SK-N-DZ (cell line): Measurements from ENCODE around the gene KRT40. TPM values are rescaled to one million over a fixed set of nuclear protein-coding genes. Genes with fewer than 3 reads are reported as not detected.
"Not testable (repeated sequence)": the region's sequence is repeated elsewhere in the genome, so short reads cannot be mapped to it uniquely, and the experiment has no call there.

Experiments
- DNase-seq: peaks from one replicate; pipeline ENCODE4 v3.0.0-alpha.2; 2015; ENCODE audit warnings: low spot score
- polyA plus RNA-seq, 2 experiments: library from polyadenylated mRNA; depleted of rRNA; stranded (reverse); fragments of >200 nt; gene quantifications; 2 replicates each; pipeline ENCODE4 v1.2.3, GENCODE V29; 2014

Gene KRT40
- polyA plus RNA-seq (2014; cell fraction: cytosol; rRNA removed): 0.67 and 3.9 TPM in 2 replicates
- 1.2 and 1.7 TPM in 2 replicates for polyA plus RNA-seq (2014; cell fraction: nucleus; rRNA removed)

DNA sequence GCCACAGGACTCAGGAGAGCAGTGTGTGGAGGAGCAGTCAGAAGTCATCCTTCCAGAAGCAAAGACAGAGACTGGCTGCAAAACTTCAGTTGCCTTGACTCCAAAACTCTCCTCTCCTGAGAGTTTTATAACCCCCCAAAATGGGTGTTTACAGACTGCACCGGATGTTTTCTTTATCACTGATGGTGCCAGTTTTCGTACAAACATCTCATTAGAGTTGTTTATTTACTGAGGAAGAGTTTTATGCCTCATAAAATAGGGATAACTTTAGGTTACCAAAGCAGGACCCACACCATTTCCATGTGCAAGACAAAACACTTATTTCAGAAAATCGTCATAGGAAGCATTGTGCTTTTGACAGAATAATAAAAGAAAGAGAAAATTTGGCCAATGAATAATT lies at the start of gene KRT40:
TSS of gene KRT40 (minus strand) at position 101 of the 400 bp plus-strand sequence. CDS start at position 48, 53 bp downstream.
- no peak for DNase-seq

- no peak for DNase-seq
Measured at GRCh38 chr17:41029633-41030245, 45.6 kb upstream of the KRT40 start, which contains the start of gene KRTAP1-4. Gene KRTAP1-4 (minus strand): TSS chr17:41030195. CDS start chr17:41030078, 117 bp downstream.

DNA sequence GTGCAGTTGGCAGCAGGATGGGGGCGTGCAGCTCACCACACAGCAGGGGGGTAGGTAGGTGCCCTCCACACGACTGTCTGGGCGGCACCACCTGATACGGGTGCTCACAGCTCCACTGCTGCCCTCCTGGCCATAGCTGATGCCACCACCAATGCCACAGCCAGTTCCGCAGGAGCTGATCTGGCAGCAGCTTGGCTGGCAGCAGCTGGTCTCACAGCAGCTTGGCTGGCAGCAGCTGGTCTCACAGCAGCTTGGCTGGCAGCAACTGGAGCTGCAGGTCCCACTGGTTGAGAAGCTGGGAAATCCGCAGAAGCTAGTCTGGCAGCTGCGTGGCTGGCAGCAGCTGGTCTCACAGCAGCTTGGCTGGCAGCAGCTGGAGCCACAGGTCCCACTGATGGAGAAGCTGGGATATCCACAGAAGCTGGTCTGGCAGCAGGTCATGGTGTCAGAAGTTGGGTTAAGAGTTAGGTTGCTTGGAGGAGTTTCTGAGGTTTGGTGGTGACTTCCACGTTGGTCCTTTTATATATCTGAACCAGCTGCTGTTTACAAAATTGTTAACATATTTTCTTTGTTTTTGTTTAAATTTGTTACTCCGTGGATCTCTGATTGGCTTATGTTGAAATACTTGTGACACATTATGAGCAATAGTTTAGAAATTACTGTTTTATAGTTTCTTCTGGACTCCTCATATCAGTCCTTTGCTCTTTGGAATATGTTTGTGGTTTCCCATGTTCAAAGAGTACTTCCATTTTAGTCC lies 42.8 kb upstream of the KRT40 start, which contains the start of gene KRTAP1-5:
TSS of gene KRTAP1-5 (minus strand) at position 494 of the 757 bp plus-strand sequence. CDS start at position 441, 53 bp downstream.
- DNase-seq: no peak

DNA sequence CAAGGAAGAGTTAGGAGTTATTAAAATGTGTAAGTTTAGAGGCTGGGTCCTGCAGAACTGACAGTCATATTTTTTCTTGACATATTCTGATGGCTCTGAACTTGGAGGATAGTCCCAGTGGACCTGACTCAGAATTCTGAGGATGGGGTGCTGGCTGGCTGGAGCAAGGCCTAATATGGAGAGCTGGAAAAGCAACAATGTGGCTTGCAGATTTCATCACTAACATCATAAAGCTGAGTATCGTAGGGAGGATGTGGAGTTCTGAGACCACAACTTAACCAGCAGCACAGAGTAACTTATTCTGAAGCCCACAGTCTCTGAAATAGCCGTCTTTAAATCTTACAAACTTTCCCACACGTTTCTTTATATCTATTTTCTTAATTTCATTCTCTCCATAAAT lies 40.6 kb upstream of the KRT40 start:
- no peak for DNase-seq

DNA sequence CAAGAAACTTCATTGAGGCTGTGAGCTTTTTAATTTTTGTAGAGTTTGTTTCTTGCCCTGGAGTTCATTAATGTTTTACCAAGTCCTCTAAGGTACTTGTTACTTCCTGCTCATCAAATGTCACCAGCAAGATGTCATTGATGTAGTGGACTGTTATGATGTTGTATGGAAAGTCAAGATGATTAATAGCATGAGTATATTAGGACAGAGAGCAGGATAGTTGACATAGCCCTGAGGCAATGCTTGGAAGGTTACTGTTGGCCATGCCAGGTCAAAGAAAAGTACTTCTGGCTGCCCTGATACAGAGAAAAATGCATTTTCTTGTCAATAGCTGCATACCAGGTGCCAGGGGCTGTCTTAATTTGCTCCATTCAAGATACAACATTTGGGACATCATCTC lies 36.2 kb upstream of the KRT40 start:
- no peak for DNase-seq

DNA sequence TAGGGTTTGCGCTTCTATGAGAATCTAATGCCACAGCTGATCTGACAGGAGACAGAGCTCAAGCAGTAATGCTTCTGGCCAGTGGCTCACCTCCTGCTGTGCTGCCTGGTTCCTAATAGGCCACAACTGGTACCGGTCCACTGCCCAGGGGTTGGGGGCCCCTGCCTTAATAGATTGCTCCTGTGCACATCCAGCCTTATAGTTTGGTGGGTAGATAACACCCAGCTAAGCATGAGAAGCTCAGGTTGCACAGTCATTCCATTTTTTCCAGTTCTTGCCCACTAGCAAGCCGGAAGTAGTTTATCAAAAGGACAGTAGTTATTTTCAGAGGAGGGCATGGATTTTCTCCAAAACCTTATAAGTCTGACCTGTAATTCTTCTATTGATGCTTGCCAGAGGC lies 35.3 kb upstream of the KRT40 start:
- DNase-seq: no peak

DNA sequence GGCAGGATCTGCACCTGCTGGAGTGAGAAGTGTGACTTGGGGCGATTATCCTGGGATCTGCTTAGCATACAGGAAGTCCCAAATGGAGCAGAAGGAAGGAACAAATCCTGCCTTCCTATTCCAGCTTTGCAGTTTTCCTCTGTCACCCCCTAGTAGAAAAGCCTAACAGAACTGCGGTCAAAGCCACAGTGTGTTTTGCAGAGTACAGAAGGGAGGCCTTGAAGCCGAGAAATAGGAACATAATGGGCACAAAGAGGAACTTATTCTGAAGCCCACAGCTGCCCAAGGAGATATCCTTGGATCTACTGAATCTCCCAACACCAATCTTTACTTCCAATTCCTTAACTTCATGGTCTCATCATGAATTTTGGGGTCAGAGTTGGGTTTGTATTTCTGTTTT lies 34.4 kb upstream of the KRT40 start:
- DNase-seq: no peak

DNA sequence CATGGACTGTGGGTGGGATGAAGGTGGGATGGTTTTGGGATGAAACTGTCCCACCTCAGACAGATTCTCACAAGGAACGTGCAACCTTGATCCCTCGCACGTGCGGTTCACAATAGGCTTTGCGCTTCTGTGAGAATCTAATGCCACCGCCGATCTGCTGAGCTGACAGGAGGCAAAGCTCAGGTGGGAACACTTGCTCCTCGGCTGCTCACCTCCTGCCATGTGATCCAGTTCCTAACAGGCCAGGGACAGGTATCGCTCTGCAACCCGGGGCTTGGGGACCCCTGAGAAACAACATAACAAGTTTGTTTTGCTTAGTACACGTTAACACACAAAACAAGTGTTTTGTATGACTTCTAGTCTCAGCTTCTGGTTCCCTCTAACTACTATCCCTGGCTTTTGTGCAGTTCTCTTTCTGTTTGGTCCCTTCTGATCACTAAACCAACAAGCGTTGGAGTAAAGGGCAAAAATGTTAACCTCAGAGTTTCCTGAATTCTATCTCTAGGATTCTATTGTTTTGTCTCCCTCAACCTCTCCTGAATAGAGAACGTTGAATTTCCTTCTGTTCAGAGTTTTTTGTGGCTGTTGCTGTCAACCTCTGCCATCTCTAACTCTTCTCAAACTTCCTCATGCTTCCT lies 32.6 kb upstream of the KRT40 start:
- DNase-seq: no peak

DNA sequence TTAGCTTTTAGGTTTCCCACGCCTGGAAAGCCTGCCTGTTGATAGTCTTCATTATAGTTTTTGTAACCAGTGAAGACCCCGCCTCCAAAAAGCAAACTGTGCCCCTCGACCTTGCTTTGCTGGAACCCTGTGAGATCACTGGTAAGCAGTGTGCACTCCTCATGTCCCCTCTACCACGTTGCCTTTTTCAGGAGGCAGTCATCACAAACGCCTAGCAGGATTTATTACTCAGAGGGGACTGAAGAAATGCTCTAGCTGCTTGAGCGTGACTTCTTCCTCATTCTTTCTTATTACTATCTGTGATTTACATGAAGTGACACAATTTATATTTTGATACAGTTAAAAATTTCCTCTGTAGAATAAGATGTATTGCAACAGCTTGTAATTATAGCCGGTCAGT lies 31.3 kb upstream of the KRT40 start:
- no peak for DNase-seq

DNA sequence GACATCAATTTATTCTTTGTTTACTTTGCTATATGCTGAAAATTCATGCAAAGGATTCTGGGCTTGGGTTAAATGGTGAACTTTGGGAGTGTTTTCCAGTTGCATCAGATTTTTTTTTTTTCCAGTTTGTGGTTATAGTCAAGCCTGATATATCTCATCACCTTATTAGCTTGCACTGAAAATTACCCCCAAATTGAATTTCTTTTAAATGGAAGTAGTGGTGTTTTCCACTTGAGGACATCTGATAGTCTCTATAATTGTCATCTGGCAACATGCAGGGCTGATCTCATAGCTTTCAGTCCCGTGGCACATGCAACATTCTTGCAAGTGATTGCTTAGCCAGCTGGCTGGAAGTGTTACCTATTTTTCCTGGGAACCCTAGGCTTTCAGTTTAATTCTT lies 29.5 kb upstream of the KRT40 start:
- DNase-seq: peak; percentile 35

DNA sequence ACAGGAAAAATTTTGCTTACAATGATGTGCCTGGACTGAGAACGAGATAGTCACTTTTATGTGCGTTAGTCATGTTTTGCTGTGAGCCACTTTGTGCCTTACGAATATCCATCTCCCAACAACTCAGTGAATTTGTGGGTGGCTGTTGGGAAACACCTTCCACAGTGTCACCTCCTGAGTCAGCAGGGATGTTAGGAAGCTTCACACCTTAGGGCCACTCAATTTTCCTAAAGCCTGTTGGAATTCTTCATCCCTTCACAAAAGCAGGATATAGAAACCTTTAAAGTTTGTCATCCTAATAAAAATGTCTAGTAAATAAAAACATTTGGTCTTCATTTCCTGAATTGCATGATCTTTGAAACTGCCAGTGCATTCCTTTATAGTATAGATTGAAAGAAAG lies 29.1 kb upstream of the KRT40 start:
- DNase-seq: no peak

DNA sequence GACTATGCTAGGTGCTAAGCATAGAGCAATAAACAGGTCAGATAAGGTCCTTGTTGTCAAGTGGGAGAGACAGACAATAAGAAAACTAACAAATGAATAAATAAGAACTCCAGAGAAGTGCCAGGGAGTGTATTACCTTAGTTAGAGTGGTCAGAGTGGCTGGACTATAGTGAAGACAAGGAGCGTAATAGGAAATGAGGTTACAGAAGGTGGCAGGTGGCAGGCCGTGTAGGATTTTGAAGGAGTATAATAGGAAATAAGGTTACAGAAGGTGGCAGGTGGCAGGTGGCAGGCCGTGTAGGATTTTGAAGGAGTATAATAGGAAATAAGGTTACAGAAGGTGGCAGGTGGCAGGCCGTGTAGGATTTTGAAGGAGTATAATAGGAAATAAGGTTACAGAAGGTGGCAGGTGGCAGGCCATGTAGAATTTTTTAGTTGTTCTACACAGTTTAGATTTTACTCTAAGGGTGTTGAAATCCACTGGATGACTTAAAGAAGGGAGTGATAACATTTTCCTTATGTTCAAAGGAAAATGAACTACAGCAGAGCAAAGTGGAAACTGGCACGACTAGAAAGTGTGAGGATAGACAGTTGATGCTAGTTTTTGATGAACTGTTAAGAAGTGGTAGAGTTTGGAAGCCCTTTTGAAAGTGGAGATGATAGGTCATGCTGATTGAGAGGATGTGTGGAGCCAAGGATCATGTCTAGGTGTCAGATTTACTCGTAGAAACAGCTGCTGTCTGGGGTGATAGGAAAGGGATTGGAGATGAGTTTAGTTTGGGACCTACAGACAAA lies 28.4 kb upstream of the KRT40 start:
- no peak for DNase-seq

DNA sequence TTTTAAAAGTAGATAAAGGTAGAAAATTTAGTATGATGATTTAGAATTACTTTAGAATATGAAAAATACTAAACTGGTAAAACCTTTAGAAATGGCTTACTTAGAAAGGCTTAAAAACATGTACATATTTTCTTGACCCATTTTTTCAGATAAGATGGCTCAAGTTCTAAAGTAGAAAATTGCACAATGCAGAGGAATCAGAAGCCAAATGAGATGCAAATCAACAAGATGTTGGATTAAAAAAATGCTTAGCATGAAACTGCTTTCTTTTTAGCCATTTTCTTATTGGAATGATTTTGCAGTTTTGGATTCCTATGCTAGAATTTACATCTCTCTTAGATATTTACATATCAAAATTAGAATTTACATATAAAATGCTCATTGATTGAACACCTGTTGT lies 26.3 kb upstream of the KRT40 start:
- DNase-seq: no peak

- DNase-seq: no peak
Measured at GRCh38 chr17:41009936-41010335, 25.8 kb upstream of the KRT40 start.

- DNase-seq: no peak
Measured at GRCh38 chr17:41009301-41009760, 25.2 kb upstream of the KRT40 start.

- DNase-seq: no peak
Measured at GRCh38 chr17:41008811-41009210, 24.7 kb upstream of the KRT40 start, which contains the start of gene KRTAP3-1. Gene KRTAP3-1 (minus strand): TSS chr17:41009128. CDS start chr17:41009074, 54 bp downstream.

DNA sequence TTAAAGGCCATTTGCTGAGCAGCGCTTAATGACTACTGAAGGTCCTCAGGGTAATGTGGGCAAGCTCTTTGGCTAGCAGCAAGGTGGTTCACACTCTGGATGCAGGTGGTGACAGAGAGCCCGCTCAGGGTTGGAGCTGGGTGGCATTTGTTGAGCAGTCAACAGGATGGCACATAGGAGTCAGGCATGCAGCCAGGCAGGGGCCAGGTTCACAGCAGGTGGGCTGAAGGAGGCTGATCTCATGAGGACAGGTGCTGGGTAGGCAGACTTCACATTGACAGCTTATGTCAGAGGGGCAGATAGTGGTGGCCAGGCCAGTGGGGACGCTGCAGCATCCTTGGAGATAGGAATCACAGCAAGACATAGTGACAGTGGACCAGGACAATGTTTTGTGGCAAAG lies 20.3 kb upstream of the KRT40 start:
- DNase-seq: no peak

GRCh38 chr17:41003926-41004325 lies 19.8 kb upstream of the KRT40 start:
- no peak for DNase-seq

- no peak for DNase-seq
Measured at GRCh38 chr17:41002814-41003213, 18.7 kb upstream of the KRT40 start.

- no peak for DNase-seq
Measured at GRCh38 chr17:41001795-41002194, 17.7 kb upstream of the KRT40 start.

- DNase-seq: not testable (repeated sequence)
Measured at GRCh38 chr17:40999563-40999962, 15.4 kb upstream of the KRT40 start, which contains the start of gene KRTAP3-2. Gene KRTAP3-2 (minus strand): TSS chr17:40999906. CDS start chr17:40999853, 53 bp downstream.
